ENCODE data around the gene COG3.

GRCh38 chr13:45511310-45512097, 46.8 kb downstream of the COG3 start:
- TF ChIP-seq, protein P1, sequence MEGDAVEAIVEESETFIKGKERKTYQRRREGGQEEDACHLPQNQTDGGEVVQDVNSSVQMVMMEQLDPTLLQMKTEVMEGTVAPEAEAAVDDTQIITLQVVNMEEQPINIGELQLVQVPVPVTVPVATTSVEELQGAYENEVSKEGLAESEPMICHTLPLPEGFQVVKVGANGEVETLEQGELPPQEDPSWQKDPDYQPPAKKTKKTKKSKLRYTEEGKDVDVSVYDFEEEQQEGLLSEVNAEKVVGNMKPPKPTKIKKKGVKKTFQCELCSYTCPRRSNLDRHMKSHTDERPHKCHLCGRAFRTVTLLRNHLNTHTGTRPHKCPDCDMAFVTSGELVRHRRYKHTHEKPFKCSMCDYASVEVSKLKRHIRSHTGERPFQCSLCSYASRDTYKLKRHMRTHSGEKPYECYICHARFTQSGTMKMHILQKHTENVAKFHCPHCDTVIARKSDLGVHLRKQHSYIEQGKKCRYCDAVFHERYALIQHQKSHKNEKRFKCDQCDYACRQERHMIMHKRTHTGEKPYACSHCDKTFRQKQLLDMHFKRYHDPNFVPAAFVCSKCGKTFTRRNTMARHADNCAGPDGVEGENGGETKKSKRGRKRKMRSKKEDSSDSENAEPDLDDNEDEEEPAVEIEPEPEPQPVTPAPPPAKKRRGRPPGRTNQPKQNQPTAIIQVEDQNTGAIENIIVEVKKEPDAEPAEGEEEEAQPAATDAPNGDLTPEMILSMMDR (IDR thresholded peaks at IDR 0.05; ENCODE audit: low read length) = peak; percentile 76
- TF ChIP-seq EZH2 (IDR thresholded peaks at IDR 0.05; ENCODE audit: borderline replicate concordance, low read length) = no peak

All from OCI-LY1 (cell line).